Trophoblast cell (in vitro differentiated cells and primary cell): Measurements from ENCODE around the gene NALCN.

ENCODE experiments used
- DNase-seq, 2 donors: peaks; one replicate each; pipeline ENCODE4 v3.0.0-alpha.2; 2016
- H2AFZ ChIP-seq: 2 replicates; pipeline ENCODE4 v1.6.1; 2013; ENCODE audit warnings: low read length, moderate library complexity, mild to moderate bottlenecking; ENCODE audit not compliant: insufficient read depth, poor library complexity
- H2AK5ac ChIP-seq: 2 replicates; pipeline ENCODE4 v1.6.1; 2013; ENCODE audit warnings: mild to moderate bottlenecking, low read length
- H2BK120ac ChIP-seq: 2 replicates; pipeline ENCODE4 v1.6.1; 2013; ENCODE audit warnings: low read length, mild to moderate bottlenecking, moderate library complexity; ENCODE audit not compliant: insufficient read depth, poor library complexity
- H2BK12ac ChIP-seq: 2 replicates; pipeline ENCODE4 v1.6.1; 2013; ENCODE audit warnings: mild to moderate bottlenecking, low read length, moderate library complexity
- H2BK5ac ChIP-seq: 2 replicates; pipeline ENCODE4 v1.6.1; 2013; ENCODE audit warnings: low read length, low read depth, moderate library complexity, mild to moderate bottlenecking; ENCODE audit not compliant: poor library complexity
- H3K14ac ChIP-seq: 2 replicates; pipeline ENCODE4 v1.6.1; 2013; ENCODE audit warnings: mild to moderate bottlenecking, low read length
- H3K18ac ChIP-seq: 2 replicates; pipeline ENCODE4 v1.6.1; 2013; ENCODE audit warnings: mild to moderate bottlenecking, low read length
- H3K23ac ChIP-seq: 2 replicates; pipeline ENCODE4 v1.6.1; 2013; ENCODE audit warnings: low read length
- H3K27ac ChIP-seq: 2 replicates; pipeline ENCODE4 v1.5.1; 2013; ENCODE audit warnings: low read depth, mild to moderate bottlenecking, inconsistent platforms, low read length, moderate library complexity
- H3K27me3 ChIP-seq: 2 replicates; pipeline ENCODE4 v1.6.1; 2013; ENCODE audit warnings: inconsistent platforms, mild to moderate bottlenecking, low read length, moderate library complexity; ENCODE audit not compliant: insufficient read depth
- H3K36me3 ChIP-seq, 2 experiments: 1 replicate in 1 of 2; 2 replicates in 1 of 2; pipeline ENCODE4 v1.6.1; 2013; ENCODE audit warnings: low read length in 2 of 2, mild to moderate bottlenecking in 2 of 2, moderate library complexity in 1 of 2; ENCODE audit not compliant: insufficient read depth in 2 of 2, control insufficient read depth in 1 of 2
- H3K4ac ChIP-seq: 2 replicates; pipeline ENCODE4 v1.6.1; 2013; ENCODE audit warnings: low read depth, mild to moderate bottlenecking, low read length, moderate library complexity
- H3K4me1 ChIP-seq, 2 experiments: 1 replicate in 1 of 2; 2 replicates in 1 of 2; pipeline ENCODE4 v1.6.1; 2013; ENCODE audit warnings: low read length in 2 of 2, mild to moderate bottlenecking in 2 of 2, moderate library complexity in 1 of 2; ENCODE audit not compliant: insufficient read depth in 2 of 2, control insufficient read depth in 1 of 2
- H3K4me2 ChIP-seq: 2 replicates; pipeline ENCODE4 v1.6.1; 2013; ENCODE audit warnings: inconsistent platforms, mild to moderate bottlenecking, low read length, moderate library complexity
- H3K4me3 ChIP-seq: 2 replicates; pipeline ENCODE4 v1.5.1; 2013; ENCODE audit warnings: mild to moderate bottlenecking, low read depth, low read length, inconsistent platforms
- H3K79me1 ChIP-seq: one replicate; pipeline ENCODE4 v1.6.1; 2013; ENCODE audit warnings: low read length
- H3K79me2 ChIP-seq: 2 replicates; pipeline ENCODE4 v1.6.1; 2013; ENCODE audit warnings: low read length, mild to moderate bottlenecking; ENCODE audit not compliant: control insufficient read depth, insufficient read depth, poor library complexity
- H3K9ac ChIP-seq: 2 replicates; pipeline ENCODE4 v1.6.1; 2013; ENCODE audit warnings: mild to moderate bottlenecking, low read length
- H3K9me3 ChIP-seq: 2 replicates; pipeline ENCODE4 v1.6.1; 2013; ENCODE audit warnings: low read depth, mild to moderate bottlenecking, control low read depth, inconsistent platforms, low read length; ENCODE audit not compliant: insufficient read depth
- H4K12ac ChIP-seq: 2 replicates; pipeline ENCODE4 v1.6.1; 2013; ENCODE audit warnings: low read depth, mild to moderate bottlenecking, low read length, moderate library complexity
- H4K8ac ChIP-seq: 2 replicates; pipeline ENCODE4 v1.6.1; 2013; ENCODE audit warnings: low read depth, mild to moderate bottlenecking, low read length, moderate library complexity
- H4K91ac ChIP-seq: one replicate; pipeline ENCODE4 v1.6.1; 2013; ENCODE audit warnings: low read depth, mild to moderate bottlenecking, low read length, moderate library complexity
- WGBS: extraction: QIAGEN DNeasy Blood & Tissue Kit; methylation state at CpG from one replicate; pipeline ENCODE4 v1.1.7; 2013; ENCODE audit warnings: missing lambda C conversion rate; ENCODE audit not compliant: insufficient read length, insufficient coverage; ENCODE audit errors: extremely low coverage; 5-methylcytosine and 5-hydroxymethylcytosine counted together

Gene NALCN

GRCh38 chr13:101115762-101116171 is 300.5 kb downstream of the NALCN start:
- no peaks in the 10 kb centered on the region for H3K79me1 ChIP-seq
- no peak overlapping the region for H3K4me2 ChIP-seq
- no peaks in the 10 kb centered on the region for H3K79me2 ChIP-seq
- H4K12ac ChIP-seq, result no peak overlapping the region
- H3K27ac ChIP-seq, result no peak overlapping the region
- peaks cover 1% of the 10 kb centered on the region for H3K9me3 ChIP-seq
- DNase-seq, result no peak
- H3K9ac ChIP-seq, result no peak overlapping the region
- H3K36me3 ChIP-seq, result no peaks in the 10 kb centered on the region
- no peak overlapping the region for H4K91ac ChIP-seq
- H3K4me1 ChIP-seq, result no peaks in the 10 kb centered on the region
- no peak overlapping the region for H2BK120ac ChIP-seq
- H3K27me3 ChIP-seq, result no peaks in the 10 kb centered on the region
- H2AFZ ChIP-seq, result no peak overlapping the region
- no peak overlapping the region for H3K4me3 ChIP-seq
- H2AK5ac ChIP-seq, result no peak overlapping the region
- no peak overlapping the region for H4K8ac ChIP-seq
- no peak overlapping the region for H3K18ac ChIP-seq
- H2BK12ac ChIP-seq, result no peak overlapping the region
- no peak overlapping the region for H2BK5ac ChIP-seq
- H3K23ac ChIP-seq, result no peak overlapping the region
- no peak overlapping the region for H3K14ac ChIP-seq
- no peak overlapping the region for H3K4ac ChIP-seq

- Histone ChIP-seq H4K8ac (no peak overlapping the region), H3K27me3 (no peaks in the 10 kb centered on the region), H4K91ac (no peak overlapping the region), H3K23ac (no peak overlapping the region), H2BK12ac (no peak overlapping the region), H4K12ac (no peak overlapping the region), H2BK5ac (no peak overlapping the region), H3K79me2 (no peaks in the 10 kb centered on the region), H3K27ac (no peak overlapping the region), H2AFZ (no peak overlapping the region), H3K4ac (no peak overlapping the region), H3K9ac (no peak overlapping the region), H3K18ac (no peak overlapping the region), H3K4me1 (no peaks in the 10 kb centered on the region), H3K14ac (no peak overlapping the region), H3K36me3 (no peaks in the 10 kb centered on the region), H2BK120ac (no peak overlapping the region), H3K79me1 (no peaks in the 10 kb centered on the region), H3K9me3 (peaks cover 1% of the 10 kb centered on the region), H3K4me3 (no peak overlapping the region), H2AK5ac (no peak overlapping the region), H3K4me2 (no peak overlapping the region)
- WGBS, result no CpG with 5 or more reads among the region's 2 CpGs
- DNase-seq, result no peak
Observed at GRCh38 chr13:101111894-101112293, 304.4 kb downstream of the NALCN start.

- no peaks in the 10 kb centered on the region for H3K4me1 ChIP-seq
- no peak overlapping the region for H4K91ac ChIP-seq
- H4K12ac ChIP-seq, result no peak overlapping the region
- H3K79me1 ChIP-seq, result no peaks in the 10 kb centered on the region
- DNase-seq, result no peak
- H3K79me2 ChIP-seq, result no peaks in the 10 kb centered on the region
- no peak overlapping the region for H4K8ac ChIP-seq
- no peak overlapping the region for H3K4me2 ChIP-seq
- no peak overlapping the region for H3K4me3 ChIP-seq
- no peak overlapping the region for H3K23ac ChIP-seq
- no peaks in the 10 kb centered on the region for H3K27me3 ChIP-seq
- no peak overlapping the region for H2BK12ac ChIP-seq
- H3K9ac ChIP-seq, result no peak overlapping the region
- peaks cover 1% of the 10 kb centered on the region for H3K9me3 ChIP-seq
- no peak overlapping the region for H3K18ac ChIP-seq
- H3K36me3 ChIP-seq, result no peaks in the 10 kb centered on the region
- H2BK5ac ChIP-seq, result no peak overlapping the region
- no peak overlapping the region for H2AK5ac ChIP-seq
- WGBS, result no CpG with 5 or more reads among the region's 7 CpGs
- no peak overlapping the region for H2BK120ac ChIP-seq
- no peak overlapping the region for H3K14ac ChIP-seq
- no peak overlapping the region for H3K4ac ChIP-seq
- no peak overlapping the region for H3K27ac ChIP-seq
- no peak overlapping the region for H2AFZ ChIP-seq
Observed at GRCh38 chr13:101109005-101109404, 307.3 kb downstream of the NALCN start.

GRCh38 chr13:101098873-101099272 is 317.4 kb downstream of the NALCN start:
- Histone ChIP-seq H2BK5ac (no peak overlapping the region), H3K23ac (no peak overlapping the region), H3K79me2 (no peaks in the 10 kb centered on the region), H3K27me3 (no peaks in the 10 kb centered on the region), H2BK120ac (no peak overlapping the region), H3K9ac (no peak overlapping the region), H3K36me3 (no peaks in the 10 kb centered on the region), H2AFZ (no peak overlapping the region), H3K14ac (no peak overlapping the region), H2BK12ac (no peak overlapping the region), H4K12ac (no peak overlapping the region), H3K4ac (no peak overlapping the region), H3K9me3 (no peaks in the 10 kb centered on the region), H3K18ac (no peak overlapping the region), H3K79me1 (no peaks in the 10 kb centered on the region), H3K4me3 (no peak overlapping the region), H2AK5ac (no peak overlapping the region), H3K27ac (no peak overlapping the region), H4K8ac (no peak overlapping the region), H3K4me1 (no peaks in the 10 kb centered on the region), H3K4me2 (no peak overlapping the region), H4K91ac (no peak overlapping the region)
- DNase-seq, result no peak
- no CpG with 5 or more reads among the region's 4 CpGs for WGBS

- Histone ChIP-seq H3K79me1 (no peaks in the 10 kb centered on the region), H3K36me3 (no peaks in the 10 kb centered on the region)
Observed at GRCh38 chr13:101092985-101093384, 323.3 kb downstream of the NALCN start.

More at GRCh38 chr13:101092985-101093384, 323.3 kb downstream of the NALCN start:
- no peak overlapping the region for H3K14ac ChIP-seq
- H3K4ac ChIP-seq, result no peak overlapping the region
- no peak overlapping the region for H4K91ac ChIP-seq
- no peaks in the 10 kb centered on the region for H3K9me3 ChIP-seq
- no peak overlapping the region for H3K4me2 ChIP-seq
- H4K8ac ChIP-seq, result no peak overlapping the region
- H3K9ac ChIP-seq, result no peak overlapping the region
- no peak overlapping the region for H2AFZ ChIP-seq
- no peak overlapping the region for H2BK5ac ChIP-seq
- no peaks in the 10 kb centered on the region for H3K79me2 ChIP-seq
- H3K18ac ChIP-seq, result no peak overlapping the region
- H2BK12ac ChIP-seq, result no peak overlapping the region
- no peak overlapping the region for H3K4me3 ChIP-seq
- DNase-seq, result no peak
- no peak overlapping the region for H2AK5ac ChIP-seq
- H3K23ac ChIP-seq, result no peak overlapping the region
- no peak overlapping the region for H3K27ac ChIP-seq
- no peaks in the 10 kb centered on the region for H3K4me1 ChIP-seq
- no peaks in the 10 kb centered on the region for H3K27me3 ChIP-seq
- H2BK120ac ChIP-seq, result no peak overlapping the region
- no peak overlapping the region for H4K12ac ChIP-seq
